ENCODE measurements around the gene RND2.

The RND2 gene

DNA sequence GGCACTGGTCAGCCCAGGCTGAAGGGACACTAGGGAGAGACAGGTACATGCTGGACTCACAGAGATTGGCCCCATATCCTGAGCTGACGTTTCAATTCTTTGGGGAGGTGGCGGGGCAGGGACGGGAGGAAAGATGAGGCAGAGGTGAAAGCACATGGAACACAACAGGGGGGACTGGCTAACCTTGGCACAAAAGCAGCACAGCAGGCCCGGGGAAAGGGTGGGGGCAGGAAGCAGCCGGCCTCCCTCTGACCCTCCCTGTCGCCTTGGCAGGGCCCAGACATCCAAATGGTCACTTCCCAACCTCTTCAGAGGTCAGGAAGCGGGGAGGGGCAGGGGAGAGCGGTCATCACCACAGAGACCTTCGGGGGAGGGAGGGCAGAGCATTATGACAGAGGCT lies 9.5 kb upstream of the RND2 start:
- no peak overlapping the region for H3K9ac ChIP-seq (ENCODE audit: low read length)
- no peak overlapping the region for H3K23ac ChIP-seq (ENCODE audit: low read length)
- no peak overlapping the region for H4K12ac ChIP-seq (ENCODE audit: low read depth, low read length)
- no peak overlapping the region for H3K4ac ChIP-seq (ENCODE audit: low read depth, low read length)
- no peak overlapping the region for H3K18ac ChIP-seq (ENCODE audit: low read length)
- no peak overlapping the region for H2BK120ac ChIP-seq (ENCODE audit: insufficient read depth, low read length, poor library complexity)
- no peaks in the 10 kb centered on the region for H3K27me3 ChIP-seq (ENCODE audit: insufficient read depth, low read length)
- no peaks in the 10 kb centered on the region for H3K79me2 ChIP-seq (ENCODE audit: control insufficient read depth, insufficient read depth, low read length, poor library complexity)
- H2BK5ac ChIP-seq (ENCODE audit: low read depth, low read length, poor library complexity) = no peak overlapping the region
- H3K27ac ChIP-seq (ENCODE audit: low read depth, low read length) = no peak overlapping the region
- H3K36me3 ChIP-seq (ENCODE audit: control insufficient read depth in 1 of 2, insufficient read depth in 2 of 2, low read length in 2 of 2) = peaks cover 43 to 45% of the 10 kb centered on the region in 2 experiments
- DNase-seq = no peak
- H3K9me3 ChIP-seq (ENCODE audit: insufficient read depth, low read depth, low read length) = peaks cover 2% of the 10 kb centered on the region
- peaks cover 14 to 20% of the 10 kb centered on the region in 2 experiments for H3K4me1 ChIP-seq (ENCODE audit: control insufficient read depth in 1 of 2, insufficient read depth in 2 of 2, low read length in 2 of 2)
- WGBS (ENCODE audit: extremely low coverage, insufficient coverage, insufficient read length) = no CpG with 5 or more reads among the region's 9 CpGs
- H3K4me3 ChIP-seq (ENCODE audit: low read depth, low read length) = no peak overlapping the region
- H4K8ac ChIP-seq (ENCODE audit: low read depth, low read length) = no peak overlapping the region
- no peaks in the 10 kb centered on the region for H3K79me1 ChIP-seq (ENCODE audit: low read length)
- no peak overlapping the region for H3K4me2 ChIP-seq (ENCODE audit: low read length)
- no peak overlapping the region for H2AK5ac ChIP-seq (ENCODE audit: low read length)
- H4K91ac ChIP-seq (ENCODE audit: low read depth, low read length) = no peak overlapping the region
- H3K14ac ChIP-seq (ENCODE audit: low read length) = no peak overlapping the region
- H2AFZ ChIP-seq (ENCODE audit: insufficient read depth, low read length, poor library complexity) = no peak overlapping the region
- H2BK12ac ChIP-seq (ENCODE audit: low read length) = no peak overlapping the region

GRCh38 chr17:43016216-43016615 lies 8.8 kb upstream of the RND2 start:
- H3K14ac ChIP-seq (ENCODE audit: low read length) = no peak overlapping the region
- no peak overlapping the region for H4K8ac ChIP-seq (ENCODE audit: low read depth, low read length)
- H4K91ac ChIP-seq (ENCODE audit: low read depth, low read length) = no peak overlapping the region
- no peaks in the 10 kb centered on the region for H3K27me3 ChIP-seq (ENCODE audit: insufficient read depth, low read length)
- no peak overlapping the region for H2AFZ ChIP-seq (ENCODE audit: insufficient read depth, low read length, poor library complexity)
- H3K27ac ChIP-seq (ENCODE audit: low read depth, low read length) = no peak overlapping the region
- H3K4me1 ChIP-seq (ENCODE audit: control insufficient read depth in 1 of 2, insufficient read depth in 2 of 2, low read length in 2 of 2) = peaks cover 14 to 20% of the 10 kb centered on the region in 2 experiments
- peaks cover 2% of the 10 kb centered on the region for H3K9me3 ChIP-seq (ENCODE audit: insufficient read depth, low read depth, low read length)
- peaks cover 43 to 45% of the 10 kb centered on the region in 2 experiments for H3K36me3 ChIP-seq (ENCODE audit: control insufficient read depth in 1 of 2, insufficient read depth in 2 of 2, low read length in 2 of 2)
- no CpG with 5 or more reads among the region's 7 CpGs for WGBS (ENCODE audit: extremely low coverage, insufficient coverage, insufficient read length)
- H4K12ac ChIP-seq (ENCODE audit: low read depth, low read length) = no peak overlapping the region
- peaks cover 4% of the 10 kb centered on the region for H3K79me1 ChIP-seq (ENCODE audit: low read length)
- H2BK5ac ChIP-seq (ENCODE audit: low read depth, low read length, poor library complexity) = no peak overlapping the region
- no peak overlapping the region for H2BK12ac ChIP-seq (ENCODE audit: low read length)
- H3K4me3 ChIP-seq (ENCODE audit: low read depth, low read length) = no peak overlapping the region
- H3K4ac ChIP-seq (ENCODE audit: low read depth, low read length) = no peak overlapping the region
- no peak overlapping the region for H2AK5ac ChIP-seq (ENCODE audit: low read length)
- H2BK120ac ChIP-seq (ENCODE audit: insufficient read depth, low read length, poor library complexity) = no peak overlapping the region
- H3K4me2 ChIP-seq (ENCODE audit: low read length) = no peak overlapping the region
- DNase-seq = no peak
- no peak overlapping the region for H3K23ac ChIP-seq (ENCODE audit: low read length)
- H3K9ac ChIP-seq (ENCODE audit: low read length) = no peak overlapping the region
- H3K79me2 ChIP-seq (ENCODE audit: control insufficient read depth, insufficient read depth, low read length, poor library complexity) = peaks cover 4% of the 10 kb centered on the region
- peak overlapping the region; percentile 3 for H3K18ac ChIP-seq (ENCODE audit: low read length)

DNA sequence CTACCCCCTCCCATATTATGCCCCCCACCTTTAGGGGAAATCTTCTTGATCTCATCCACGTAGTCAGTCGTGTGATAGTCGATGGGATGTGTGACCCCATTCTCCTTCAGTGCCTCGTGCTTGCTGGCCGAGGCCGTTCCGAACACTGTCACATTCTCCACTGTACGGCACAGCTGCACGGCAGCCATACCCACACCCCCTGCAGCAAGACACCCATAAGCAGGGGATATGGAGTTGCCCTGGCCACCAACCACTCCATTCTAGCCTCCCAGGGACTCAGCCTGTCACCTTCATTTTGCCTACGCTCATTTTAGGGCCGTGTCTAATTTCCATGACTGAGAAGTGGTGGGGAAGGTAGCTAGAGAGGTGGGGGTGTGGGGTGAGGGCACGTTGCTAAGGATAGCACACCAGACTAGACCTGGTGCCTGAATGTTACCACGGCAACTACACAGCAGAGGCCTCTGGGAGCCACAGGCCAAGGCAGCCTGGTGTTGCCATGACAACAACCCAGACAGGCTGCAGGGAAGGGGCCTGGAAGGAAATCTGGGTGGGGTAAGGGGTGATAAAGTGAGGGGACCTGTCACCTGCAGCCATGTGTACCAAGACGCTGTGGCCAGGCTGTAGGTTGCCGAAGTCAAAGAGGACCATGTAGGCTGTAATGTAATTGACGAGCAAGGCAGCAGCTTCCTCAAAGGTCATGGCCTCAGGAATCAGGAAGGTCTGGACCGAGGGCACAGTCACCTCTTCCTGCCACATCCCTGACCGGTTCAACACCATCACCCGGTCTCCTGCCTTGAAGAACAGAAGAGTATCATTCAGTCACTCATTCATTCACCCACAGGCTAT lies 6.8 kb upstream of the RND2 start:
- no peak overlapping the region for H4K8ac ChIP-seq (ENCODE audit: low read depth, low read length)
- no peak overlapping the region for H2AFZ ChIP-seq (ENCODE audit: insufficient read depth, low read length, poor library complexity)
- no CpG with 5 or more reads among the region's 19 CpGs for WGBS (ENCODE audit: extremely low coverage, insufficient coverage, insufficient read length)
- no peak for DNase-seq
- H3K4me2 ChIP-seq (ENCODE audit: low read length) = no peak overlapping the region
- H3K27ac ChIP-seq (ENCODE audit: low read depth, low read length) = no peak overlapping the region
- no peak overlapping the region for H2BK120ac ChIP-seq (ENCODE audit: insufficient read depth, low read length, poor library complexity)
- no peaks in the 10 kb centered on the region for H3K27me3 ChIP-seq (ENCODE audit: insufficient read depth, low read length)
- peaks cover 43 to 45% of the 10 kb centered on the region in 2 experiments for H3K36me3 ChIP-seq (ENCODE audit: control insufficient read depth in 1 of 2, insufficient read depth in 2 of 2, low read length in 2 of 2)
- no peak overlapping the region for H4K12ac ChIP-seq (ENCODE audit: low read depth, low read length)
- H3K79me2 ChIP-seq (ENCODE audit: control insufficient read depth, insufficient read depth, low read length, poor library complexity) = peaks cover 11% of the 10 kb centered on the region
- no peak overlapping the region for H2AK5ac ChIP-seq (ENCODE audit: low read length)
- H3K14ac ChIP-seq (ENCODE audit: low read length) = no peak overlapping the region
- H3K79me1 ChIP-seq (ENCODE audit: low read length) = peaks cover 13% of the 10 kb centered on the region
- peaks cover 14 to 20% of the 10 kb centered on the region in 2 experiments for H3K4me1 ChIP-seq (ENCODE audit: control insufficient read depth in 1 of 2, insufficient read depth in 2 of 2, low read length in 2 of 2)
- H2BK12ac ChIP-seq (ENCODE audit: low read length) = no peak overlapping the region
- H2BK5ac ChIP-seq (ENCODE audit: low read depth, low read length, poor library complexity) = no peak overlapping the region
- H4K91ac ChIP-seq (ENCODE audit: low read depth, low read length) = no peak overlapping the region
- peak overlapping the region; percentile 25 for H3K4me3 ChIP-seq (ENCODE audit: low read depth, low read length)
- H3K9me3 ChIP-seq (ENCODE audit: insufficient read depth, low read depth, low read length) = peaks cover 5% of the 10 kb centered on the region
- H3K9ac ChIP-seq (ENCODE audit: low read length) = peak overlapping the region; percentile 45
- no peak overlapping the region for H3K18ac ChIP-seq (ENCODE audit: low read length)
- H3K23ac ChIP-seq (ENCODE audit: low read length) = no peak overlapping the region
- no peak overlapping the region for H3K4ac ChIP-seq (ENCODE audit: low read depth, low read length)

GRCh38 chr17:43018932-43019331 lies 6.1 kb upstream of the RND2 start:
- H3K4me2 ChIP-seq (ENCODE audit: low read length) = no peak overlapping the region
- H3K4me1 ChIP-seq (ENCODE audit: control insufficient read depth in 1 of 2, insufficient read depth in 2 of 2, low read length in 2 of 2) = peaks cover 14 to 20% of the 10 kb centered on the region in 2 experiments
- H3K27me3 ChIP-seq (ENCODE audit: insufficient read depth, low read length) = no peaks in the 10 kb centered on the region
- no peak overlapping the region for H2BK5ac ChIP-seq (ENCODE audit: low read depth, low read length, poor library complexity)
- peaks cover 39 to 45% of the 10 kb centered on the region in 2 experiments for H3K36me3 ChIP-seq (ENCODE audit: control insufficient read depth in 1 of 2, insufficient read depth in 2 of 2, low read length in 2 of 2)
- H3K18ac ChIP-seq (ENCODE audit: low read length) = no peak overlapping the region
- H2AK5ac ChIP-seq (ENCODE audit: low read length) = no peak overlapping the region
- no peak for DNase-seq
- WGBS (ENCODE audit: extremely low coverage, insufficient coverage, insufficient read length) = no CpG with 5 or more reads among the region's 4 CpGs
- no peak overlapping the region for H3K14ac ChIP-seq (ENCODE audit: low read length)
- peaks cover 13% of the 10 kb centered on the region for H3K79me1 ChIP-seq (ENCODE audit: low read length)
- no peak overlapping the region for H3K4ac ChIP-seq (ENCODE audit: low read depth, low read length)
- H4K91ac ChIP-seq (ENCODE audit: low read depth, low read length) = no peak overlapping the region
- peaks cover 11% of the 10 kb centered on the region for H3K79me2 ChIP-seq (ENCODE audit: control insufficient read depth, insufficient read depth, low read length, poor library complexity)
- no peak overlapping the region for H3K4me3 ChIP-seq (ENCODE audit: low read depth, low read length)
- no peak overlapping the region for H2BK120ac ChIP-seq (ENCODE audit: insufficient read depth, low read length, poor library complexity)
- H2AFZ ChIP-seq (ENCODE audit: insufficient read depth, low read length, poor library complexity) = no peak overlapping the region
- H3K9ac ChIP-seq (ENCODE audit: low read length) = no peak overlapping the region
- H4K8ac ChIP-seq (ENCODE audit: low read depth, low read length) = no peak overlapping the region
- H3K23ac ChIP-seq (ENCODE audit: low read length) = no peak overlapping the region
- H3K9me3 ChIP-seq (ENCODE audit: insufficient read depth, low read depth, low read length) = peaks cover 2% of the 10 kb centered on the region
- H4K12ac ChIP-seq (ENCODE audit: low read depth, low read length) = no peak overlapping the region
- no peak overlapping the region for H2BK12ac ChIP-seq (ENCODE audit: low read length)
- no peak overlapping the region for H3K27ac ChIP-seq (ENCODE audit: low read depth, low read length)
